HTR-8/SVneo (cell line): ENCODE results near the gene MUC22.
"Not testable (repeated sequence)": the region's sequence is repeated elsewhere in the genome, so short reads cannot be mapped to it uniquely, and the experiment has no call there.

ENCODE experiments used
- DNase-seq: peaks from one replicate; pipeline ENCODE4 v3.0.0; 2011; ENCODE audit warnings: low spot score, mixed read lengths; ENCODE audit not compliant: insufficient read length
- FAIRE-seq: peaks from 2 replicates; lab custom pipeline; 2011; peaks lifted over from hg19 to GRCh38; lab: Jason Lieb, UNC

MUC22 gene

GRCh38 chr6:31010393-31011060, at the start of gene MUC22:
Gene MUC22 (plus strand): TSS chr6:31010474. CDS start chr6:31010707, 233 bp downstream.
- FAIRE-seq (no peak), DNase-seq (peak; percentile 52)

- DNase-seq (no peak), FAIRE-seq (no peak)
These were observed 49.2 kb upstream of the MUC22 start for GRCh38 chr6:30960907-30961673.

- FAIRE-seq (no peak), DNase-seq (no peak)
These were observed 47.6 kb upstream of the MUC22 start for GRCh38 chr6:30962716-30963115.

- no peak for DNase-seq
These were observed 46.6 kb upstream of the MUC22 start for GRCh38 chr6:30963641-30964040.

GRCh38 chr6:30964075-30964474, 46.2 kb upstream of the MUC22 start:
- no peak for FAIRE-seq

More at GRCh38 chr6:30963641-30964040, 46.6 kb upstream of the MUC22 start:
- FAIRE-seq: no peak

GRCh38 chr6:30965140-30965601, 45.1 kb upstream of the MUC22 start:
- DNase-seq: no peak
- no peak for FAIRE-seq

More at GRCh38 chr6:30964075-30964474, 46.2 kb upstream of the MUC22 start:
- DNase-seq: no peak

GRCh38 chr6:30966154-30966553, 44.1 kb upstream of the MUC22 start:
- FAIRE-seq: no peak
- DNase-seq: no peak

- not testable (repeated sequence) for FAIRE-seq, DNase-seq
These were observed 41.1 kb upstream of the MUC22 start for GRCh38 chr6:30969171-30969570.

- FAIRE-seq: no peak
These were observed 39.3 kb upstream of the MUC22 start for GRCh38 chr6:30970946-30971345.

GRCh38 chr6:30972816-30973215, 37.5 kb upstream of the MUC22 start:
- peak; percentile 84 for FAIRE-seq

More at GRCh38 chr6:30970946-30971345, 39.3 kb upstream of the MUC22 start:
- DNase-seq: no peak

GRCh38 chr6:30974490-30975252, 35.6 kb upstream of the MUC22 start:
- DNase-seq (no peak), FAIRE-seq (no peak)

More at GRCh38 chr6:30972816-30973215, 37.5 kb upstream of the MUC22 start:
- DNase-seq: no peak

GRCh38 chr6:30979141-30979540, 31.1 kb upstream of the MUC22 start:
- FAIRE-seq (no peak), DNase-seq (no peak)

GRCh38 chr6:30979690-30980089, 30.6 kb upstream of the MUC22 start:
- FAIRE-seq: no peak
- no peak for DNase-seq

GRCh38 chr6:30981942-30982772, 28.1 kb upstream of the MUC22 start:
- peak; percentile 45 for DNase-seq
- FAIRE-seq: peak; percentile 76

GRCh38 chr6:30983439-30983838, 26.8 kb upstream of the MUC22 start, which contains the start of gene MUC21:
Gene MUC21 (plus strand): TSS chr6:30983718. CDS start chr6:30983959, 241 bp downstream.
- DNase-seq: no peak
- FAIRE-seq: no peak

- FAIRE-seq: no peak
These were observed 24.8 kb upstream of the MUC22 start for GRCh38 chr6:30985490-30985889.

GRCh38 chr6:30987304-30987703, 23.0 kb upstream of the MUC22 start:
- DNase-seq (no peak), FAIRE-seq (peak; percentile 20)

More at GRCh38 chr6:30985490-30985889, 24.8 kb upstream of the MUC22 start:
- no peak for DNase-seq

GRCh38 chr6:30988209-30988825, 22.0 kb upstream of the MUC22 start:
- FAIRE-seq: no peak
- no peak for DNase-seq
